B cell (primary cell): ENCODE measurements around the gene CAPN15. TPM values are rescaled to one million over a fixed set of nuclear protein-coding genes. Genes with fewer than 3 reads are reported as not detected.

ENCODE experiments used
- ATAC-seq: fragments of 200-7000 bp; cut with Tn5 transposase; one replicate; pipeline ENCODE4 v1.10.0; 2021; ENCODE audit warnings: low read depth, mild to moderate bottlenecking, moderate number of reproducible peaks, moderate library complexity
- CTCF ChIA-PET: fragments of 350-600 bp; sonication (Branson Sonifier 250); formaldehyde crosslinking; loops from one replicate; lab custom pipeline; 2021; ENCODE audit warnings: antibody characterized with exemption, inconsistent platforms; lab: Charles Lee
- POLR2A ChIA-PET: fragments of 350-600 bp; sonication (Branson Sonifier 250); formaldehyde crosslinking; loops from one replicate; lab custom pipeline; 2021; ENCODE audit warnings: antibody characterized with exemption; lab: Charles Lee
- DNase-seq: peaks from one replicate; pipeline ENCODE4 v3.0.0; 2013
- H2AFZ ChIP-seq: 2 replicates; pipeline ENCODE4 v1.6.1; 2012; ENCODE audit warnings: mild to moderate bottlenecking, low read depth, low read length; ENCODE audit not compliant: insufficient read depth, poor library complexity, severe bottlenecking
- H3K27ac ChIP-seq, 2 donors: 1 replicate in 1 of 2; 2 replicates in 1 of 2; pipeline ENCODE4 v1.5.1; 2012 to 2013; ENCODE audit warnings: low read length in 2 of 2, mild to moderate bottlenecking in 2 of 2, moderate library complexity in 1 of 2
- H3K27me3 ChIP-seq, 4 experiments: fragments of 200-600 bp in 1 of 4; sonication (generic) in 1 of 4; replicated peaks in 1 of 4; 1 replicate in 2 of 4; 2 replicates in 2 of 4; pipeline versions ENCODE4 v1.6.1 to v1.7.0; 2013 to 2016; ENCODE audit warnings: low read length in 3 of 4, mild to moderate bottlenecking in 2 of 4, mixed read lengths in 1 of 4, moderate library complexity in 1 of 4; ENCODE audit not compliant: insufficient read depth in 4 of 4, control insufficient read depth in 3 of 4; ENCODE audit errors: control extremely low read depth in 1 of 4
- H3K36me3 ChIP-seq, 2 experiments: replicated peaks in 1 of 2; 1 replicate in 1 of 2; 2 replicates in 1 of 2; pipeline versions ENCODE4 v1.6.1 to v1.7.1; 2013; ENCODE audit warnings: low read length in 1 of 2; ENCODE audit not compliant: insufficient read depth in 2 of 2, control insufficient read depth in 1 of 2; ENCODE audit errors: control extremely low read depth in 1 of 2, extremely low read depth in 1 of 2
- H3K4me1 ChIP-seq, 2 donors: fragments of 200-600 bp in 1 of 2; sonication (generic) in 1 of 2; 1 replicate in 1 of 2; 2 replicates in 1 of 2; pipeline versions ENCODE4 v1.5.1 to v1.6.1; 2013 to 2017; ENCODE audit warnings: low read length in 2 of 2; ENCODE audit not compliant: control insufficient read depth in 2 of 2, insufficient read depth in 2 of 2
- H3K4me2 ChIP-seq: replicated peaks from 2 replicates; pipeline ENCODE3; 2012; ENCODE audit warnings: mild to moderate bottlenecking, low read depth, low read length; ENCODE audit not compliant: poor library complexity, severe bottlenecking
- H3K4me3 ChIP-seq, 5 experiments: fragments of 200-600 bp in 1 of 5; sonication (generic) in 1 of 5; 1 replicate in 3 of 5; 2 replicates in 2 of 5; pipeline versions ENCODE4 v1.5.1 to v1.7.0; 2011 to 2016; ENCODE audit warnings: low read length in 4 of 5, mild to moderate bottlenecking in 4 of 5, low read depth in 2 of 5, control low read depth in 1 of 5, moderate library complexity in 1 of 5; ENCODE audit not compliant: insufficient read depth in 1 of 5; ENCODE audit errors: control extremely low read depth in 1 of 5, extremely low read depth in 1 of 5
- H3K79me2 ChIP-seq: fragments of 200-600 bp; sonication (generic); one replicate; pipeline ENCODE4 v1.6.0; 2016; ENCODE audit warnings: low read length; ENCODE audit not compliant: control insufficient read depth, insufficient read depth
- H3K9ac ChIP-seq: fragments of 200-600 bp; sonication (generic); 2 replicates; pipeline ENCODE4 v1.6.1; 2017; ENCODE audit warnings: mild to moderate bottlenecking, low read length, moderate library complexity
- H3K9me3 ChIP-seq, 3 donors: one replicate each; pipeline versions ENCODE4 v1.6.1 to v1.7.1; 2013; ENCODE audit warnings: low read length in 2 of 3; ENCODE audit not compliant: control insufficient read depth in 2 of 3, insufficient read depth in 1 of 3; ENCODE audit errors: control extremely low read depth in 1 of 3
- H4K20me1 ChIP-seq: 2 replicates; pipeline ENCODE4 v1.6.0; 2012; ENCODE audit warnings: mild to moderate bottlenecking, low read length; ENCODE audit not compliant: insufficient read depth, control insufficient read depth, poor library complexity, severe bottlenecking
- H3K27ac Mint-ChIP-seq: one replicate; pipeline ENCODE4 v1.8.0; 2021; ENCODE audit warnings: mixed read lengths
- H3K27me3 Mint-ChIP-seq: one replicate; pipeline ENCODE4 v1.8.0; 2021; ENCODE audit warnings: mixed read lengths
- H3K4me1 Mint-ChIP-seq: one replicate; pipeline ENCODE4 v1.8.0; 2021; ENCODE audit warnings: mixed read lengths
- H3K4me3 Mint-ChIP-seq: one replicate; pipeline ENCODE4 v1.8.0; 2021; ENCODE audit warnings: mixed read lengths
- H3K9me3 Mint-ChIP-seq: one replicate; pipeline ENCODE4 v1.8.0; 2022; ENCODE audit warnings: mixed read lengths; ENCODE audit not compliant: insufficient read depth
- WGBS: methylation state at CpG from one replicate; pipeline ENCODE4 v1.1.5; 2013; ENCODE audit warnings: missing lambda C conversion rate; ENCODE audit not compliant: insufficient coverage; 5-methylcytosine and 5-hydroxymethylcytosine counted together
- intact Hi-C: fragments of 100-400 bp; cut with micrococcal nuclease; formaldehyde crosslinking; loops from one replicate; pipeline ENCODE4 v1.10.0; 2022
- polyA plus RNA-seq: library from polyadenylated mRNA; depleted of rRNA; stranded (reverse); fragments of >200 nt; gene quantifications from 2 replicates; pipeline ENCODE4 v1.2.3, GENCODE V29; 2012
- total RNA-seq, 2 donors: library from RNA; stranded (reverse); fragments of 120-200 nt in 1 of 2; gene quantifications; 1 replicate in 1 of 2; 2 replicates in 1 of 2; pipeline versions ENCODE4 v1.2.3 to v1.2.4, GENCODE V29; 2013 to 2022
- TF ChIP-seq, protein P1 (sequence below): fragments of 200-600 bp; IDR thresholded peaks from one replicate; pipeline ENCODE4 v1.8.0; 2022; ENCODE audit warnings: antibody characterized with exemption, mild to moderate bottlenecking

CAPN15 gene
- total and polyA plus RNA-seq, 2 donors (not counting 1 experiment from before 2014, with no cell fraction given) = 67.2 to 77.2 TPM

DNA sequence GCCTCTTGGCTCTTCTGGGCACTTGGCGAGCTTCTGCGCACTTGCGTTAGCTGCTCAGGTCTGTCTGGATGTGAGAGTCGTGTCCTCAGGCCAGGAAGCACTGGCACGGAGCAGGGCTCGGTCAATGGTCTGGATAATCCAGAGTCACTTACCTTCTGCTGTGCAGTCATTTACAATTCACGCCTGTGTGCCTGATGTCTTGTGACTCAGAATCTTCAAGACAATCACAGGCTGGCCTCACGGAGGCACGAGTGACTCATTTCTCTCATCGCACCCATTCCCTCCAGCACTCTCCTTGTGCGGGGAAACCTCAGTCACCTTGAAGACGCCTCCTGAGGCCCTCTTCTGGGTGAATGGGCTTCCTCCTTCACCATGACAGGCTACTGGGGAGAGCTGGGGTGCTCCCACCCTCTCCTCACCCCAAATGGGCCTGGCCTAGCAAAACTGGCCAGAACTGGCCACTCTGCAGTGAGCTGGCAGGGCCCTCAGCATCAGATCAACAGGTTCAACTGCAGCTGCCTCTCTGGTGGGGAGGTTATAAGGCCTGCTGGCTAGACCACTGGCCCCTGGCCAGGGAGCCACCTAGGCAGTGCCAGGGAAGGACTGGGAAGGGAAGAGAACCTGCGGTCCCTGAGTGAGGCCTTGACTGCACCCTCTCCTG lies 1.9 kb upstream of the CAPN15 start:
- peak overlapping the region; percentile 89 for H3K4me3 Mint-ChIP-seq
- Histone ChIP-seq H3K4me2 (peak overlapping the region; percentile 98), H3K79me2 (peaks cover 37% of the 10 kb centered on the region), H3K9me3 (peaks cover 0 to 2% (median 0%) of the 10 kb centered on the region in 3 donors), H4K20me1 (peaks cover 44% of the 10 kb centered on the region), H3K4me1 (peaks cover 25 to 47% of the 10 kb centered on the region in 2 donors), H2AFZ (no peak overlapping the region), H3K27me3 (no peaks in the 10 kb centered on the region), H3K27ac (peak overlapping the region in 1 of 2 donors; percentile 33), H3K9ac (no peak overlapping the region), H3K4me3 (no peak overlapping the region), H3K36me3 (no peaks in the 10 kb centered on the region)
- CTCF ChIA-PET = no interaction called here
- H3K27me3 Mint-ChIP-seq = no peaks in the 10 kb centered on the region
- peaks cover 36% of the 10 kb centered on the region for H3K4me1 Mint-ChIP-seq
- TF ChIP-seq, protein P1, sequence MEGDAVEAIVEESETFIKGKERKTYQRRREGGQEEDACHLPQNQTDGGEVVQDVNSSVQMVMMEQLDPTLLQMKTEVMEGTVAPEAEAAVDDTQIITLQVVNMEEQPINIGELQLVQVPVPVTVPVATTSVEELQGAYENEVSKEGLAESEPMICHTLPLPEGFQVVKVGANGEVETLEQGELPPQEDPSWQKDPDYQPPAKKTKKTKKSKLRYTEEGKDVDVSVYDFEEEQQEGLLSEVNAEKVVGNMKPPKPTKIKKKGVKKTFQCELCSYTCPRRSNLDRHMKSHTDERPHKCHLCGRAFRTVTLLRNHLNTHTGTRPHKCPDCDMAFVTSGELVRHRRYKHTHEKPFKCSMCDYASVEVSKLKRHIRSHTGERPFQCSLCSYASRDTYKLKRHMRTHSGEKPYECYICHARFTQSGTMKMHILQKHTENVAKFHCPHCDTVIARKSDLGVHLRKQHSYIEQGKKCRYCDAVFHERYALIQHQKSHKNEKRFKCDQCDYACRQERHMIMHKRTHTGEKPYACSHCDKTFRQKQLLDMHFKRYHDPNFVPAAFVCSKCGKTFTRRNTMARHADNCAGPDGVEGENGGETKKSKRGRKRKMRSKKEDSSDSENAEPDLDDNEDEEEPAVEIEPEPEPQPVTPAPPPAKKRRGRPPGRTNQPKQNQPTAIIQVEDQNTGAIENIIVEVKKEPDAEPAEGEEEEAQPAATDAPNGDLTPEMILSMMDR = no peak
- DNase-seq (peak; percentile 41), ATAC-seq (no peak)
- WGBS = 72% methylated on average over 13 of the region's 13 CpGs
- intact Hi-C loops = loop anchor here (2.0 to 5.0 kb wide), 3 partner anchors 43 to 173 kb away; partner anchors contain the start of genes AXIN1, PGAP6 and PIGQ
- H3K27ac Mint-ChIP-seq = peak overlapping the region; percentile 89
- POLR2A ChIA-PET = interaction anchor here (1.2 kb wide), 1 partner anchor 155 kb away, joined by 3 read pairs; the partner anchor contains the start of gene STUB1
- H3K9me3 Mint-ChIP-seq = no peaks in the 10 kb centered on the region
